ENCODE measurements around the gene FCSK.

The FCSK gene

DNA sequence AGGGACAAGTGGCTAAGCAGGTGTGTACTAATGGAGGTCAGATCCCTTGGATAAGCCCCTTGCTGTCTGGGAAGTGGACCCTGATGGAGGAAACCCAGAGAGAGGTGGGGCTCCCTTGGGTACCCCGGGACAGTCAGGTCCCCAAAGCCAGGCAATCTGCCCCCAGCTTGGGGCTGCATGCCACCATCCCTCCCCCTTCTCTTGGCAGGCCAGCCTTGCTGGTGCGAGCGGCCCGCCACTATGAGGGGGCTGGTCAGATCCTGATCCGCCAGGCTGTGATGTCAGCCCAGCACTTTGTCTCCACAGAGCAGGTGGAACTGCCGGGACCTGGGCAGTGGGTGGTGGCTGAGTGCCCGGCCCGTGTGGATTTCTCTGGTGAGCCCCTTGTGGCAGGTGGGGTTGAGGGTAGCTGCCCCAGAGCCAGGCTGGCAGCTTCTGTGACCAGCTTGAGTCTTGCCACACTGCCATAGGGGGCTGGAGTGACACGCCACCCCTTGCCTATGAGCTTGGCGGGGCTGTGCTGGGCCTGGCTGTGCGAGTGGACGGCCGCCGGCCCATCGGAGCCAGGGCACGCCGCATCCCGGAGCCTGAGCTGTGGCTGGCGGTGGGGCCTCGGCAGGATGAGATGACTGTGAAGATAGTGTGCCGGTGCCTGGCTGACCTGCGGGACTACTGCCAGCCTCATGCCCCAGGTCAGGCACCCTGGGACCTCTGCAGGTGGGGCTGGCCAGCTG is 20.1 kb downstream of the FCSK start:
- H3K9ac ChIP-seq (ENCODE audit: low read length), result no peak overlapping the region
- H3K4me1 ChIP-seq (ENCODE audit: control insufficient read depth, insufficient read depth, low read length), result peaks cover 12% of the 10 kb centered on the region
- no peaks in the 10 kb centered on the region for H3K9me3 ChIP-seq (ENCODE audit: control insufficient read depth, low read length)
- H3K36me3 ChIP-seq (ENCODE audit: control insufficient read depth, insufficient read depth, low read length, severe bottlenecking), result peaks cover 15% of the 10 kb centered on the region
- no peak overlapping the region for H3K4me3 ChIP-seq (ENCODE audit: low read length)
- no peak for DNase-seq (ENCODE audit: low read depth)
- H3K27me3 ChIP-seq (replicated peaks; ENCODE audit: control insufficient read depth, insufficient read depth, low read length), result no peaks in the 10 kb centered on the region

DNA sequence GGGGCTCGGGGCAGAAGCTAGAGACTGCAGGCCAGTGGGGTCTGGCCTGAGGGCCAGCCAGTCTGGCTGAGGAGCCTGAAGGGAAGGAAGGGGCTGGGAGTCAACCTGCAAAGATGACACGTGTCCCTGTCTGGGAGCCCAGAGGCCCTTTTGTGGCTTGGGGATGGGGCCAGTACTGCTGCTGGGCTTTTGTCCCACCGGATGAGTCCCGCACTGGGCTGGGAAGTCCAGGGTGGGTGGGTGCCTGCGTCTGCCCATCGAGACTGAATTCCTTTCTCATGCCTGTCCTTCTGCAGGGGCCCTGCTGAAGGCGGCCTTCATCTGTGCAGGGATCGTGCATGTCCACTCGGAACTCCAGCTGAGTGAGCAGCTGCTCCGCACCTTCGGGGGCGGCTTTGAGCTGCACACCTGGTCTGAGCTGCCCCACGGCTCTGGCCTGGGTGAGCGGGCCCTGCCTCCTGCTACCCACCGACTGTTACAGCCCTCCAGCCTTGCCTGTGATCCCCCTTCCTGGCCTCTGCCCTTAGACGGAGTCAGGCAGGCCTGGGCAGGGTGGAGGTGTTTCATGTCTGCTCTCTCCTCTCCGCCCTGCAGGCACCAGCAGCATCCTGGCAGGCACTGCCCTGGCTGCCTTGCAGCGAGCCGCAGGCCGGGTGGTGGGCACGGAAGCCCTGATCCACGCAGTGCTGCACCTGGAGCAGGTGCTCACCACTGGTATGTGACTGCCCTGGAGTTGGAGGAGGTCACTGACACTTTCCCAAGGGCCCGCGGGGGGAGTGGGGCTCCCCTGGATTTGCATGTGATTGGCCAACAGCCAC is 20.9 kb downstream of the FCSK start:
- Histone ChIP-seq H3K4me1 (ENCODE audit: control insufficient read depth, insufficient read depth, low read length) (peaks cover 12% of the 10 kb centered on the region), H3K27me3 (replicated peaks; ENCODE audit: control insufficient read depth, insufficient read depth, low read length) (no peaks in the 10 kb centered on the region), H3K9me3 (ENCODE audit: control insufficient read depth, low read length) (no peaks in the 10 kb centered on the region), H3K36me3 (ENCODE audit: control insufficient read depth, insufficient read depth, low read length, severe bottlenecking) (peaks cover 22% of the 10 kb centered on the region), H3K4me3 (ENCODE audit: low read length) (no peak overlapping the region), H3K9ac (ENCODE audit: low read length) (no peak overlapping the region)
- DNase-seq (ENCODE audit: low read depth), result no peak

DNA sequence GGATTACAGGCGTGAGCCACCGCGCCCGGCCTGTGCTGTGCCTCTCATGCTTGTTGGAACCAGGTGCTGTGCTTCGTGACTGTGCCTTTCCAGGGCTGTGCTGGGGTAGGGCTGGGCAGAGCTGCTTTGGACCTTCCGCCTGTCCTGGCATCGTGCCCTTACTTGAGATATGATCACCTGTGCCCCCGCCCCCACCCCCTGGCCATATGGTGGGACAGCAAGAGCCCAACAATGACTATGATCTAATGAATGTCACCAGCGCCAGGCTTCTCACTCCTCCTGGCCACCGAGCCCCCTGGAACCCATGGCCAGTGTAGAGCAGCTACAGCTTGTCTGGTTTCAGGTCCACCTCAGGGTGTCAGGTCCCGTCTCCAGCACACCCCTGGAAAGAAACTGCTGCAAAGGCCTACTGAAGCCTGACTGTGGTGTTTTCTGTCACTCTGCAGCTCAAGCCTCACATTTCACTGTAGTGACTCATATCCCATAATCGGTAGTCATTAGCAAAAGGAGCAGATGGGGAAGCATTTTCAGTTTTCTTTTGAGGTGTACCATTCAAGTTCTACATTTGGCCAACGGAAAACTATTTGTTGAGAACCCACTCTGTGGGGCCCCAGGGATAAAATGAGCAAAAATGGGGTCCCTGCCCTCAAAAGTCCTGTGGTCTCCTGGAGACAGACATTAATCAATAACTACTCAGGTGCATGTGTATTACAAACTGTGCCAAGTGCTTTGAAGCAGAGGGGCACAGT is 22.1 kb downstream of the FCSK start:
- Histone ChIP-seq H3K36me3 (ENCODE audit: control insufficient read depth, insufficient read depth, low read length, severe bottlenecking) (peaks cover 34% of the 10 kb centered on the region), H3K4me1 (ENCODE audit: control insufficient read depth, insufficient read depth, low read length) (peaks cover 12% of the 10 kb centered on the region), H3K27me3 (replicated peaks; ENCODE audit: control insufficient read depth, insufficient read depth, low read length) (no peaks in the 10 kb centered on the region), H3K9ac (ENCODE audit: low read length) (peak overlapping the region; percentile 62), H3K9me3 (ENCODE audit: control insufficient read depth, low read length) (no peaks in the 10 kb centered on the region), H3K4me3 (ENCODE audit: low read length) (no peak overlapping the region)
- peak; percentile 70 for DNase-seq (ENCODE audit: low read depth)

DNA sequence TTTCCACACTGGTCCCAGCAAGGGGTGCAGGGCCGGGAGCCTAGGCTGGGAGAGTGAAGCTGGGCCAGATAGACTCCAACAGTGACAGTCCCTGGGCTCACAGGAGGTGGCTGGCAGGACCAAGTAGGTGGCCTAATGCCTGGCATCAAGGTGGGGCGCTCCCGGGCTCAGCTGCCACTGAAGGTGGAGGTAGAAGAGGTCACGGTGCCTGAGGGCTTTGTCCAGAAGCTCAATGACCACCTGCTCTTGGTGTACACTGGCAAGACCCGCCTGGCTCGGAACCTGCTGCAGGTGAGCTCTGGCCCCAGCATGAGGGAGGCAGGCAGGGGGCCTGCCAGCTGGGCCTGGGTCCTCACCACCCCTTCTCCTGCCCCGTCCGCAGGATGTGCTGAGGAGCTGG is 23.8 kb downstream of the FCSK start:
- Histone ChIP-seq H3K9ac (ENCODE audit: low read length) (no peak overlapping the region), H3K27me3 (replicated peaks; ENCODE audit: control insufficient read depth, insufficient read depth, low read length) (no peaks in the 10 kb centered on the region), H3K4me3 (ENCODE audit: low read length) (no peak overlapping the region), H3K9me3 (ENCODE audit: control insufficient read depth, low read length) (no peaks in the 10 kb centered on the region), H3K36me3 (ENCODE audit: control insufficient read depth, insufficient read depth, low read length, severe bottlenecking) (peaks cover 39% of the 10 kb centered on the region), H3K4me1 (ENCODE audit: control insufficient read depth, insufficient read depth, low read length) (peaks cover 12% of the 10 kb centered on the region)
- DNase-seq (ENCODE audit: low read depth), result no peak

DNA sequence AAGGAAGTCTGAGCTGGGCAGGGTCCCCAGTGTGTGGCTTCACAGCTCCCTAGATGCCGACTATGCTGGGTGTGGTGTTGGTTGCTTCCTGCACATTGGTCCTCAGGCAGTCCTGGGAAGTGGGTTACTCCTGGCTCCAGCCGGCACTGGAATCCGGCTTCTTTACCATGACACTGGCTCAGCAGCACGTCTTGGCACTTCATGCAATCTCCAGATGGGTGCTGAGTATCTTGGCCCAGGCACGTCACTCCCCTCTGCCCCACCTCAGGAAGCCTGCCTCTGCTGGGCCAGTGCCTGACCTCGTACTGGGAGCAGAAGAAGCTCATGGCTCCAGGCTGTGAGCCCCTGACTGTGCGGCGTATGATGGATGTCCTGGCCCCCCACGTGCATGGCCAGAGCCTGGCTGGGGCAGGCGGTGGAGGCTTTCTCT is 24.5 kb downstream of the FCSK start:
- Histone ChIP-seq H3K4me3 (ENCODE audit: low read length) (no peak overlapping the region), H3K9ac (ENCODE audit: low read length) (no peak overlapping the region), H3K27me3 (replicated peaks; ENCODE audit: control insufficient read depth, insufficient read depth, low read length) (no peaks in the 10 kb centered on the region), H3K9me3 (ENCODE audit: control insufficient read depth, low read length) (no peaks in the 10 kb centered on the region), H3K36me3 (ENCODE audit: control insufficient read depth, insufficient read depth, low read length, severe bottlenecking) (peaks cover 43% of the 10 kb centered on the region), H3K4me1 (ENCODE audit: control insufficient read depth, insufficient read depth, low read length) (peaks cover 12% of the 10 kb centered on the region)
- no peak for DNase-seq (ENCODE audit: low read depth)

DNA sequence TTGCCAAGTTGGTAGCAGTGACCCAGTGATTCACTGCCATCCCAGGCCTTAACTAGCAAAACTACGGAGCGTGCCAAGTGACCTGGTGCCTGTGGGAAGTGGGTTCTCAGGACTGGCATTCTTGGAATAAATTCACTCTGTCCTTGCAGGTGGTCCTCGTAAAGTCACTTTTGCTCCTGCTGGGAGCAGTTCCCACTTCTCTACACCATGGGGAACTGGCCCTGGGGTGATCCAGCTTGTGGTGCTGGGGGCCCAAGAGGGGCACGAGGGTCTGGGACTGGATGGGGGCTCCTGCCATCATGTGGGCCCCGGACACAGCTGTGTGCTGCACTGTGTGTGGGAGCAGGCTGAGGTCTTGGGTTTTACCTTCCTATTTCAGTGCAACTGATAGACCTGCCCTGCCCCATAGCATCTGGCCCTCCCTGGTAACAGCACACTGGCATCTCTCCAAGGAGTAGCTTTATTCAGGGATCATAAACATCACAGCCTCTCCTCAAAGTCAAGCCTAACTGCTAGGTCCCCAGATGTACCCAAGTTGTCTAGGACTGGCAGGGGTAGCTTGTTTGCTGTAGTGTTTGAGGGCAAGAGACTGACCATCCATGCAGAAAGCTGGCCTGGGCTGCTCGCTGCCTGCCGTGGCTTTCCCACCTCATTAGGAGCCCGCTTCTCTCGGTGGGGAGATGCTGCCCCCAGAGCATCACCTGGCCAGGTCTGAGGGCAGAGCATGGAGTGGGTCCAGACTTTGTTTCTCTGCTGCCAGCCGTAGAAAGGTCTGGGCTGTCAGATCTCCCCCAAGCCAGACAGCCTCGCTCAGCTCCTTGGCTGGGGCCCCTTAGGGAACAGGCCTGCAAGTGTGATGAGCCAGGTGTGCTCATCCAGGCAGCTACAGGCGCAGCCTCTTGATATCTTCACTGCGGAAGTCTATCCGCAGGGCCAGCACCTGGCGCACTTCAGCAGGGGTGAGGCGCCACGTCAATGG is 26.0 kb downstream of the FCSK start:
- Histone ChIP-seq H3K4me1 (ENCODE audit: control insufficient read depth, insufficient read depth, low read length) (peaks cover 12% of the 10 kb centered on the region), H3K4me3 (ENCODE audit: low read length) (no peak overlapping the region), H3K9me3 (ENCODE audit: control insufficient read depth, low read length) (no peaks in the 10 kb centered on the region), H3K9ac (ENCODE audit: low read length) (no peak overlapping the region), H3K36me3 (ENCODE audit: control insufficient read depth, insufficient read depth, low read length, severe bottlenecking) (peaks cover 48% of the 10 kb centered on the region), H3K27me3 (replicated peaks; ENCODE audit: control insufficient read depth, insufficient read depth, low read length) (no peaks in the 10 kb centered on the region)
- no peak for DNase-seq (ENCODE audit: low read depth)

DNA sequence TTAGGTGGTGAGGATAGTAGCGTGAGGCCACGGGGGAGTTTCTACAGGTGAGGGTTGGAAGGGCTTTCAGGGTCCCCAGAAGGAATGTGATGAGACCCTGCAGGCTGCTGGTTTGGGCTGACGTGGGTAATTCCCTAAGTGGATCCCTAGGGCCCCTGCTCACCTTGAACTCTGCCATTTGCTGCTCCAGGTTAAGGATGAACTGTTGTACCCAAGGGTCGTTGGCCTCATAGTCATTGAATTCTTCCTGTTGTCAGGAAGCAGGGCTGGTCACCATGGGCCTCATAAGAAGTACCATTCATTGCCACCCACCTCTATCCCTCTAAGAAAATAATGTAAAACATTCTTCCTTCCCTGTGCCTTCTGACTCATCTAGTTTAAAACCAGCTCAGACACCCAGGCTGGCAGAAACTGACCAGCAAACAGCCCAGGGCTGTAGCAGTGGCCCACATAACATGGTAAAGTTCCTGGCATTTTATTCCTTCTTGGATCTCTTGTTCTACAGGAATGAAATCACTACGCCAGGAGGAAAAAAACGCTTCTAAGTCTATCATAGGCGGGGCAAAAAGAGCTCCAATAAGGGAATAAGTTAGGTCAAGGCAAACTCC is 27.6 kb downstream of the FCSK start:
- Histone ChIP-seq H3K4me1 (ENCODE audit: control insufficient read depth, insufficient read depth, low read length) (peaks cover 3% of the 10 kb centered on the region), H3K4me3 (ENCODE audit: low read length) (no peak overlapping the region), H3K27me3 (replicated peaks; ENCODE audit: control insufficient read depth, insufficient read depth, low read length) (no peaks in the 10 kb centered on the region), H3K36me3 (ENCODE audit: control insufficient read depth, insufficient read depth, low read length, severe bottlenecking) (peaks cover 50% of the 10 kb centered on the region), H3K9me3 (ENCODE audit: control insufficient read depth, low read length) (no peaks in the 10 kb centered on the region), H3K9ac (ENCODE audit: low read length) (no peak overlapping the region)
- DNase-seq (ENCODE audit: low read depth), result peak; percentile 66

DNA sequence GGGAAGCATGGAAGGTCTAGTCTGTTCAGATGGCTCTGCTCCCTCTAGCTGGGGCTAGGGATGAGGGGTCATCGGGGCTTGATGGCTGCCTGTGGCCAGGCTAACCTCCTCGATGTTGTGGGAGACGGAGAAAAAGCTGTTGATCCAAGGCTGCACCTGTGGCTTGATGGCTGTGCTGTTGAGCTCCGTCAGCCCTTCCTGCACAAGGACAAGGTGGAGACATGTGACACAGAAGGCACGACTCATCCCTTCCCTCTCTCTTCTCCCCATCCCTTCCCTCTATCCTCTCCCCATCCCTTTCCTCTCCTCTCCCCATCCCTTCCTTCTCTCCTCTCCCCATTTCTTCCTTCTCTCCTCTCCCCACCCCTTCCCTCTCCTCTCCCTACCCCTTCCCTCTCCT is 28.2 kb downstream of the FCSK start:
- Histone ChIP-seq H3K27me3 (replicated peaks; ENCODE audit: control insufficient read depth, insufficient read depth, low read length) (no peaks in the 10 kb centered on the region), H3K36me3 (ENCODE audit: control insufficient read depth, insufficient read depth, low read length, severe bottlenecking) (peaks cover 50% of the 10 kb centered on the region), H3K4me3 (ENCODE audit: low read length) (no peak overlapping the region)

DNA sequence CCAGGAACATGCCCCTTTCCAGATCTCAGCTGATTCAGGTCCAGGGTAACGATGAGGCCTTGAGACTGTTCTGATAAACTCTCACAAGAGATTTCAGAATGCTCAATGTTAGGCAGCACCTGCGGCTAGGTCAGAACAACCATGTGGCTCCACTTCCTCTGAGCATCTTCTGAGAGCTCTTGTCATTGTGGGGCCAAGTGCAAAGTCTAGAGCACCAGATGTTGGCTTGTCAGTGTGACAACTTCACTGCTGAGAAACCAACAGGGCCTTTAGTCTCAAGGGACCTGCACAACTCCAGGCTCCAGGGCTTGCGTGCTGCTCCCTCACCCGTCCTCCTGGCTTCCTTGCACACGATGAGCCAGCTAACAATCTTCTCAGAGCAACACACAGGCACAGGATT is 29.0 kb downstream of the FCSK start:
- no peak for DNase-seq (ENCODE audit: low read depth)
- Histone ChIP-seq H3K4me3 (ENCODE audit: low read length) (no peak overlapping the region), H3K4me1 (ENCODE audit: control insufficient read depth, insufficient read depth, low read length) (peaks cover 3% of the 10 kb centered on the region), H3K27me3 (replicated peaks; ENCODE audit: control insufficient read depth, insufficient read depth, low read length) (no peaks in the 10 kb centered on the region), H3K9ac (ENCODE audit: low read length) (no peak overlapping the region), H3K9me3 (ENCODE audit: control insufficient read depth, low read length) (no peaks in the 10 kb centered on the region), H3K36me3 (ENCODE audit: control insufficient read depth, insufficient read depth, low read length, severe bottlenecking) (peaks cover 50% of the 10 kb centered on the region)

More for the DNA sequence above, 28.2 kb downstream of the FCSK start:
- H3K9me3 ChIP-seq (ENCODE audit: control insufficient read depth, low read length), result no peaks in the 10 kb centered on the region
- H3K9ac ChIP-seq (ENCODE audit: low read length), result no peak overlapping the region
- no peak for DNase-seq (ENCODE audit: low read depth)
- peaks cover 3% of the 10 kb centered on the region for H3K4me1 ChIP-seq (ENCODE audit: control insufficient read depth, insufficient read depth, low read length)

DNA sequence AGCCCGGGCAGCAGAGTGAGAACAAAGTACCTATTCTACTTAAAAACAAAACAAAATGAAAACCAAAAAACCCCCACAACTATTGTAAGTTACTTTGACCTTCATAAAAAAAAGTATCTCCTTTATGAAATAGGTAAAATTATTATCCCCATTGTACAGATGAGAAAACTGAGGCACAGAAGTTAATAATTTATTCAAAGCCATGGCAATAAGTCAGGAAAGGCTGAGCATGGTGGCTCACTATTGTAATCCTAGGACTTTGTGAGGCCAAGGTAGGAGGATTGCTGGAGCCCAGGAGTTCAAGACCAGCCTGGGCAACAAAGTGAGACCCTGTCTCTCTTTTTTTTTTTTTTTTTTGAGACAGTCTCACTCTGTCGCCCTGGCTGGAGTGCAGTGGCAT is 30.5 kb downstream of the FCSK start:
- H3K4me3 ChIP-seq (ENCODE audit: low read length), result no peak overlapping the region
- H3K9ac ChIP-seq (ENCODE audit: low read length), result no peak overlapping the region
- no peaks in the 10 kb centered on the region for H3K9me3 ChIP-seq (ENCODE audit: control insufficient read depth, low read length)
- DNase-seq (ENCODE audit: low read depth), result no peak
- H3K27me3 ChIP-seq (replicated peaks; ENCODE audit: control insufficient read depth, insufficient read depth, low read length), result no peaks in the 10 kb centered on the region
- peaks cover 6% of the 10 kb centered on the region for H3K4me1 ChIP-seq (ENCODE audit: control insufficient read depth, insufficient read depth, low read length)
- H3K36me3 ChIP-seq (ENCODE audit: control insufficient read depth, insufficient read depth, low read length, severe bottlenecking), result peaks cover 41% of the 10 kb centered on the region
